K562 (cell line): ENCODE measurements around the gene TRMT2A. TPM values are rescaled to one million over a fixed set of nuclear protein-coding genes. Genes with fewer than 3 reads are reported as not detected.

ENCODE experiments used
- FOSL1 ChIP-seq: fragments of 200-800 bp; sonication (Bioruptor generic); conservative IDR thresholded peaks from 2 replicates; pipeline ENCODE4 v1.6.1; 2016; ENCODE audit warnings: missing genetic modification characterization, missing compliant biosample characterization
- MYNN ChIP-seq, 2 experiments: sonication (generic); formaldehyde crosslinking in 1 of 2; IDR thresholded peaks; 2 replicates each; pipeline versions ENCODE4 v1.5.0 to v1.6.1; 2016 to 2020; ENCODE audit warnings: antibody characterized with exemption in 1 of 2, missing genetic modification reagents in 1 of 2
- PPARD ChIP-seq: fragments of 250-450 bp; sonication (Bioruptor Pico); IDR thresholded peaks from 2 replicates; pipeline ENCODE4 v1.8.0; 2022; ENCODE audit warnings: inconsistent platforms, mild to moderate bottlenecking, moderate library complexity
- RB1 ChIP-seq: fragments of 450-650 bp; IDR thresholded peaks from 2 replicates; pipeline ENCODE4 v1.6.1; 2017; ENCODE audit warnings: low read depth, mild to moderate bottlenecking
- SMARCA4 ChIP-seq: fragments of 450-650 bp; IDR thresholded peaks from 2 replicates; pipeline ENCODE4 v1.6.1; 2016
- SP1 ChIP-seq: sonication (generic); formaldehyde crosslinking; IDR thresholded peaks from 2 replicates; pipeline ENCODE4 v1.8.1; 2022; ENCODE audit warnings: mild to moderate bottlenecking, missing genetic modification reagents
- ZNF609 ChIP-seq: sonication (generic); formaldehyde crosslinking; IDR thresholded peaks from 2 replicates; pipeline ENCODE4 v1.8.1; 2023; ENCODE audit warnings: missing genetic modification reagents, mild to moderate bottlenecking, borderline replicate concordance
- ZNF696 ChIP-seq: fragments of 250-450 bp; sonication (Bioruptor Pico); conservative IDR thresholded peaks from 2 replicates; pipeline ENCODE4 v1.4.0; 2020; ENCODE audit warnings: mild to moderate bottlenecking, moderate library complexity
- polyA plus RNA-seq, 8 experiments: library from polyadenylated mRNA; depleted of rRNA in 4 of 8; stranded (reverse) in 5 of 8; unstranded in 3 of 8; fragments of >200 nt; fragmentation: Nextera tagmentation in 2 of 8; fragmentation: Illumina TruSeq in 1 of 8; extraction: Ambion mirVana in 2 of 8; extraction: Trizol in 1 of 8; gene quantifications; 2 replicates each; pipeline versions ENCODE4 v1.2.1 to v1.2.3, GENCODE V29; 2011 to 2014; ENCODE audit warnings: inconsistent platforms in 1 of 8, missing spikeins in 1 of 8
- total RNA-seq, 7 experiments: library from RNA; depleted of rRNA in 6 of 7; stranded (reverse); fragments of >200 nt in 6 of 7; fragmentation: Illumina TruSeq in 2 of 7; extraction: Trizol in 2 of 7; gene quantifications; 2 replicates each; pipeline versions ENCODE4 v1.2.1 to v1.2.3, GENCODE V29; 2011 to 2021; ENCODE audit warnings: low replicate concordance in 1 of 7
- TF ChIP-seq, protein P1 (sequence below), 2 experiments: fragments of 450-650 bp; formaldehyde crosslinking in 1 of 2; IDR thresholded peaks; 2 replicates each; pipeline versions ENCODE4 v1.4.0 to v1.6.1; 2014 to 2020; ENCODE audit warnings: mild to moderate bottlenecking in 2 of 2, borderline replicate concordance in 1 of 2, low read depth in 1 of 2
- TF ChIP-seq, protein P2 (sequence below), 2 experiments: IDR thresholded peaks; 2 replicates each; pipeline ENCODE4 v1.6.1; 2012; ENCODE audit warnings: improper control_type of control experiment in 2 of 2, low read depth in 2 of 2, low read length in 2 of 2, borderline replicate concordance in 1 of 2

Gene TRMT2A
- total and polyA plus RNA-seq, 9 of the 15 experiments (the other 6 are each of a cell fraction or from before 2014, with no cell fraction given) = 1.6 to 265 (median 140) TPM

DNA sequence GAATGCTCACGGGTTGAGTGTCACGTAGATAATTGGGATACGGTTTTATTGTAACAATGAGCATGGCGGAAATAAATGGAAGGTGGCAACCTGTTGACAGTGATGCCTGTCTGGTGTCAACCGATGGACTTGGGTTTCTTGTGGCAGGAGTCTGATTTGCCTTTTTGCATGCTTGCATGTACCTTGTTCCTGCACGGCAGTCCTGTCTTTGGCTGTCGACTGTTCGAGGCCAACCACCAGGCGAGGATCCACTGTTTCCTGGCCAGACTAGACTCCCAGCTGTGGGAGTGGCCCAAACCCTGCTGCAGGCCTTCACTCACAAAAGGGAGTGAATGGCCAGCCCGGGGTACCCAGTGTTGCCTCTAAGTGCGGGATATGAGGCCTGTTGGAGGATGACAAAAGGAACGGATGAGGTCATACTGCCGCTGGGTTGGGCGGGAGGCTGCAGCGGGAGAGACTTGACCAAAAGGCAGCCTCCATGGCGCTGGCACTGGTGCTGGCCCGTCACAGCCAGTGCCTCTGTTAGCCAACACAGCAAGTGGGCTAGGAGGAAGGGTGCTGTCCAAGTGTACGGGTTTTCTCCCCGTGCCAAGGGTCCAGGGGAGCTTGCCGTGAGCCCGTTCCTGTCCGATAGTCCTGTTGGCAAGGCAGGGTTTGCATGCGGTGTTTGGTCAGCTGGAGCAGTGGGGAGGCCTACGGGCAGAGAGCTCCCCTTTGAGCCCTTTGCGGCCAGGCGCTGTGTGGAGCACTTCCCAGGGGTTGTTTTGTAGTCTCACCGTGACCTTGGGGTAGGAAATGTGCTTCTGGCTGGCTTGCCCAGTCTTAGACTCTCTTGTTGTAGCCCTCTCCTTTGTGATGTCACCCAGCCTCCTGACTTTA is 36.0 kb downstream of the TRMT2A start (continued):
- TF ChIP-seq SP1 (CRISPR knock-in tag) (no peak), FOSL1 (tag) (no peak), SMARCA4 (no peak), ZNF696 (CRISPR knock-in tag) (0 out of 2 replicates have a peak, but pooled peaks have one; percentile 48), RB1 (no peak), ZNF609 (CRISPR knock-in tag) (no peak), MYNN (IDR thresholded peaks at IDR 0.05) (no peak), MYNN (CRISPR knock-in tag; IDR thresholded peaks at IDR 0.05) (no peak), PPARD (0 out of 2 replicates have a peak, but pooled peaks have one; percentile 40)
- TF ChIP-seq, protein P1, sequence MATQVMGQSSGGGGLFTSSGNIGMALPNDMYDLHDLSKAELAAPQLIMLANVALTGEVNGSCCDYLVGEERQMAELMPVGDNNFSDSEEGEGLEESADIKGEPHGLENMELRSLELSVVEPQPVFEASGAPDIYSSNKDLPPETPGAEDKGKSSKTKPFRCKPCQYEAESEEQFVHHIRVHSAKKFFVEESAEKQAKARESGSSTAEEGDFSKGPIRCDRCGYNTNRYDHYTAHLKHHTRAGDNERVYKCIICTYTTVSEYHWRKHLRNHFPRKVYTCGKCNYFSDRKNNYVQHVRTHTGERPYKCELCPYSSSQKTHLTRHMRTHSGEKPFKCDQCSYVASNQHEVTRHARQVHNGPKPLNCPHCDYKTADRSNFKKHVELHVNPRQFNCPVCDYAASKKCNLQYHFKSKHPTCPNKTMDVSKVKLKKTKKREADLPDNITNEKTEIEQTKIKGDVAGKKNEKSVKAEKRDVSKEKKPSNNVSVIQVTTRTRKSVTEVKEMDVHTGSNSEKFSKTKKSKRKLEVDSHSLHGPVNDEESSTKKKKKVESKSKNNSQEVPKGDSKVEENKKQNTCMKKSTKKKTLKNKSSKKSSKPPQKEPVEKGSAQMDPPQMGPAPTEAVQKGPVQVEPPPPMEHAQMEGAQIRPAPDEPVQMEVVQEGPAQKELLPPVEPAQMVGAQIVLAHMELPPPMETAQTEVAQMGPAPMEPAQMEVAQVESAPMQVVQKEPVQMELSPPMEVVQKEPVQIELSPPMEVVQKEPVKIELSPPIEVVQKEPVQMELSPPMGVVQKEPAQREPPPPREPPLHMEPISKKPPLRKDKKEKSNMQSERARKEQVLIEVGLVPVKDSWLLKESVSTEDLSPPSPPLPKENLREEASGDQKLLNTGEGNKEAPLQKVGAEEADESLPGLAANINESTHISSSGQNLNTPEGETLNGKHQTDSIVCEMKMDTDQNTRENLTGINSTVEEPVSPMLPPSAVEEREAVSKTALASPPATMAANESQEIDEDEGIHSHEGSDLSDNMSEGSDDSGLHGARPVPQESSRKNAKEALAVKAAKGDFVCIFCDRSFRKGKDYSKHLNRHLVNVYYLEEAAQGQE (IDR thresholded peaks at IDR 0.05; ENCODE audit: borderline replicate concordance) = no peak
- TF ChIP-seq, protein P1 (CRISPR knock-in tag; IDR thresholded peaks at IDR 0.05; ENCODE audit: low read depth) = 0 out of 2 replicates have a peak, but pooled peaks have one; percentile 37
- TF ChIP-seq, protein P2, sequence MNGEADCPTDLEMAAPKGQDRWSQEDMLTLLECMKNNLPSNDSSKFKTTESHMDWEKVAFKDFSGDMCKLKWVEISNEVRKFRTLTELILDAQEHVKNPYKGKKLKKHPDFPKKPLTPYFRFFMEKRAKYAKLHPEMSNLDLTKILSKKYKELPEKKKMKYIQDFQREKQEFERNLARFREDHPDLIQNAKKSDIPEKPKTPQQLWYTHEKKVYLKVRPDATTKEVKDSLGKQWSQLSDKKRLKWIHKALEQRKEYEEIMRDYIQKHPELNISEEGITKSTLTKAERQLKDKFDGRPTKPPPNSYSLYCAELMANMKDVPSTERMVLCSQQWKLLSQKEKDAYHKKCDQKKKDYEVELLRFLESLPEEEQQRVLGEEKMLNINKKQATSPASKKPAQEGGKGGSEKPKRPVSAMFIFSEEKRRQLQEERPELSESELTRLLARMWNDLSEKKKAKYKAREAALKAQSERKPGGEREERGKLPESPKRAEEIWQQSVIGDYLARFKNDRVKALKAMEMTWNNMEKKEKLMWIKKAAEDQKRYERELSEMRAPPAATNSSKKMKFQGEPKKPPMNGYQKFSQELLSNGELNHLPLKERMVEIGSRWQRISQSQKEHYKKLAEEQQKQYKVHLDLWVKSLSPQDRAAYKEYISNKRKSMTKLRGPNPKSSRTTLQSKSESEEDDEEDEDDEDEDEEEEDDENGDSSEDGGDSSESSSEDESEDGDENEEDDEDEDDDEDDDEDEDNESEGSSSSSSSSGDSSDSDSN (IDR thresholded peaks at IDR 0.05; ENCODE audit: borderline replicate concordance in 1 of 2, low read depth in 2 of 2, low read length in 2 of 2) = no peak
